Renal pelvis (tissue), 4 donors: ENCODE results near the gene HS3ST3B1. TPM values are rescaled to one million over a fixed set of nuclear protein-coding genes. Genes with fewer than 3 reads are reported as not detected.

Experiments used
- DNase-seq: peaks from one replicate; pipeline ENCODE4 v3.0.0-alpha.2; 2013
- polyA plus RNA-seq, 3 donors: library from polyadenylated mRNA; unstranded; fragments of 120-200 nt; gene quantifications; one replicate each; pipeline ENCODE4 v1.2.1, GENCODE V29; 2013; ENCODE audit not compliant: insufficient read length in 3 of 3

The HS3ST3B1 gene
- polyA plus RNA-seq, 3 donors, result 25.2 to 32.1 (median 27.7) TPM

DNA sequence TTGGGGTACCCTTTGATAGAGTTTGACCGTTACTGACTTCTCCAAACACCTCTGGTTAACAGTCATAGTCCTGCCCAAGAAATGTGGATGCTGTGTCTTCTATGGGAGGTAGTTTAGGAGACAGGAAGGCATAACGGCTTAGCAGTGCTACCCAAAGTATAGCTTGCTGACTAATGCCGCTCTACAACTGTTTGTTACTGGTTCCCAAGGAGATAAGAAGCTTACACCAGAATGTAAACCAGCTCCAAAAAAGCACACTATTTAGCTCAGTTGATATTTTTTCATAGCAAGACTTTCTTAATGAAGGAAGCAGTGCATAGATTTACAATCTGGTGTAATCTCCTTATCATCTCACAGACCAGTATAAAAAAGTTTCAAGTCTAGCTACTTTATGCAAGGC is 95.7 kb downstream of the HS3ST3B1 start:
- DNase-seq, result no peak

DNA sequence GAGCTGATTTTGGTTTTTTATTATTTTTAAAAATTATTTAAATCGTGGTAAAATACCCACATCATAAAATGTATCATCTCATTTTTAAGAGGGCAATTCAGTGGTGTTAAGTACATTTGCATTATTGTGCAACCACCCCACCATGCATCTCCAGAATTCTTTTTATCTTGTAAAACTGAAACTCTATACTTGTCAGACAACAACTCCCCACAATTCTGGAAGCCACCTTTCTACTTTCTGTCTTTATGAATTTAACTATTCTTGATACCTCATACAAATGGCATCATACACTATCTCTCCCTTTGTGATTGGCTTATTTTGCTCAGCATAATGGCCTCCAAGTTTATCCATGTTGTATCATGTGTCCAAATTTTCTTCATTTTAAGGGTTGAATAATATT is 97.9 kb downstream of the HS3ST3B1 start:
- DNase-seq, result no peak

Other genes with a start within 250 kb of the HS3ST3B1 start
- 10 to 100 TPM; 16.5 to 17.7 (median 17.5) TPM for gene COX10, start 231.6 kb upstream of the HS3ST3B1 start, polyA plus RNA-seq
- gene CDRT15, start 64.2 kb upstream of the HS3ST3B1 start, polyA plus RNA-seq, result 1 to 10 TPM in 1 of 3 donors, under 1 TPM in 2; 0.43 to 2.0 (median 0.61) TPM